CD4-positive, alpha-beta T cell (primary cell): ENCODE results near the gene POP4. TPM values are rescaled to one million over a fixed set of nuclear protein-coding genes. Genes with fewer than 3 reads are reported as not detected.

Experiments used
- ATAC-seq: fragments of 200-7000 bp; cut with Tn5 transposase; one replicate; pipeline ENCODE4 v1.10.0; 2022; ENCODE audit warnings: mild to moderate bottlenecking; ENCODE audit not compliant: poor library complexity
- CTCF ChIA-PET: fragments of 350-600 bp; sonication (Branson Sonifier 250); formaldehyde crosslinking; loops from one replicate; lab custom pipeline; 2021; ENCODE audit warnings: antibody characterized with exemption, inconsistent platforms; lab: Charles Lee
- POLR2A ChIA-PET: fragments of 350-600 bp; sonication (Branson Sonifier 250); formaldehyde crosslinking; loops from one replicate; lab custom pipeline; 2021; ENCODE audit warnings: antibody characterized with exemption, inconsistent platforms; lab: Charles Lee
- DNase-seq, 14 experiments: peaks; one replicate each; pipeline ENCODE4 v3.0.0-alpha.2; 2013 to 2020; ENCODE audit warnings: mixed read lengths in 2 of 14
- H3K27ac ChIP-seq, 2 donors: one replicate each; pipeline versions ENCODE4 v1.5.1 to v1.7.0; 2013; ENCODE audit warnings: low read length in 2 of 2, low read depth in 1 of 2, mild to moderate bottlenecking in 1 of 2
- H3K27me3 ChIP-seq, 2 experiments: 1 replicate in 1 of 2; 2 replicates in 1 of 2; pipeline versions ENCODE4 v1.6.1 to v1.7.0; 2013; ENCODE audit warnings: low read length in 2 of 2, control low read depth in 1 of 2, mild to moderate bottlenecking in 1 of 2, moderate library complexity in 1 of 2; ENCODE audit not compliant: insufficient read depth in 2 of 2, control insufficient read depth in 1 of 2
- H3K36me3 ChIP-seq: one replicate; pipeline ENCODE4 v1.6.1; 2013; ENCODE audit warnings: low read length, control low read depth; ENCODE audit not compliant: insufficient read depth
- H3K4me1 ChIP-seq: one replicate; pipeline ENCODE4 v1.6.1; 2013; ENCODE audit warnings: low read length, control low read depth; ENCODE audit not compliant: insufficient read depth
- H3K4me3 ChIP-seq: one replicate; pipeline ENCODE4 v1.5.1; 2013; ENCODE audit warnings: mild to moderate bottlenecking, low read length, moderate library complexity
- H3K9me3 ChIP-seq, 2 experiments: 1 replicate in 1 of 2; 2 replicates in 1 of 2; pipeline versions ENCODE4 v1.6.1 to v1.7.0; 2013; ENCODE audit warnings: low read length in 2 of 2, mild to moderate bottlenecking in 2 of 2, control low read depth in 1 of 2, moderate library complexity in 1 of 2; ENCODE audit not compliant: control insufficient read depth in 1 of 2, insufficient read depth in 1 of 2
- H3K27ac Mint-ChIP-seq: one replicate; pipeline ENCODE4 v1.8.0; 2020; ENCODE audit warnings: mixed read lengths
- H3K27me3 Mint-ChIP-seq: one replicate; pipeline ENCODE4 v1.8.0; 2021; ENCODE audit warnings: mixed read lengths
- H3K36me3 Mint-ChIP-seq: one replicate; pipeline ENCODE4 v1.8.0; 2021; ENCODE audit warnings: low read depth, mixed read lengths
- H3K4me1 Mint-ChIP-seq: one replicate; pipeline ENCODE4 v1.8.0; 2021; ENCODE audit warnings: low read depth, mixed read lengths
- H3K4me3 Mint-ChIP-seq: one replicate; pipeline ENCODE4 v1.8.0; 2020; ENCODE audit warnings: mild to moderate bottlenecking, mixed read lengths
- H3K9me3 Mint-ChIP-seq: one replicate; pipeline ENCODE4 v1.8.0; 2020; ENCODE audit warnings: mixed read lengths
- intact Hi-C, 2 experiments: fragments of 100-400 bp; cut with DNase I in 1 of 2; cut with micrococcal nuclease in 1 of 2; formaldehyde crosslinking; loops; one replicate each; pipeline versions ENCODE4 v1.15.1 to v1.9.0; 2023 to 2025; cut with DNase I, micrococcal nuclease
- total RNA-seq, 174 experiments: library from RNA in 2 of 174; stranded (reverse) in 2 of 174; gene quantifications; one replicate each; pipeline ENCODE4 v1.2.3 and lab custom pipeline; 2021 to 2026
- TF ChIP-seq, protein P1 (sequence below): fragments of 200-600 bp; IDR thresholded peaks from one replicate; pipeline ENCODE4 v1.8.0; 2022; ENCODE audit warnings: antibody characterized with exemption, mild to moderate bottlenecking

Gene POP4
- total RNA-seq, 2 experiments from 2014 or later: 40.5 to 42.0 TPM

GRCh38 chr19:29560313-29561075 is 45.6 kb upstream of the POP4 start:
- intact Hi-C loops: no loop called here
- CTCF ChIA-PET: no interaction called here
- DNase-seq (no peak), ATAC-seq (no peak)
- peaks cover 26% of the 10 kb centered on the region for H3K27me3 Mint-ChIP-seq
- Histone ChIP-seq H3K27me3 (peaks cover 4 to 8% of the 10 kb centered on the region in 2 experiments), H3K36me3 (no peaks in the 10 kb centered on the region), H3K4me3 (no peak overlapping the region), H3K4me1 (no peaks in the 10 kb centered on the region), H3K27ac (no peak overlapping the region), H3K9me3 (peaks cover 9 to 17% of the 10 kb centered on the region in 2 experiments)
- no peak overlapping the region for H3K4me3 Mint-ChIP-seq
- peaks cover 3% of the 10 kb centered on the region for H3K9me3 Mint-ChIP-seq
- H3K27ac Mint-ChIP-seq: no peak overlapping the region
- no peaks in the 10 kb centered on the region for H3K36me3 Mint-ChIP-seq
- POLR2A ChIA-PET: no interaction called here
- no peaks in the 10 kb centered on the region for H3K4me1 Mint-ChIP-seq
- TF ChIP-seq, protein P1, sequence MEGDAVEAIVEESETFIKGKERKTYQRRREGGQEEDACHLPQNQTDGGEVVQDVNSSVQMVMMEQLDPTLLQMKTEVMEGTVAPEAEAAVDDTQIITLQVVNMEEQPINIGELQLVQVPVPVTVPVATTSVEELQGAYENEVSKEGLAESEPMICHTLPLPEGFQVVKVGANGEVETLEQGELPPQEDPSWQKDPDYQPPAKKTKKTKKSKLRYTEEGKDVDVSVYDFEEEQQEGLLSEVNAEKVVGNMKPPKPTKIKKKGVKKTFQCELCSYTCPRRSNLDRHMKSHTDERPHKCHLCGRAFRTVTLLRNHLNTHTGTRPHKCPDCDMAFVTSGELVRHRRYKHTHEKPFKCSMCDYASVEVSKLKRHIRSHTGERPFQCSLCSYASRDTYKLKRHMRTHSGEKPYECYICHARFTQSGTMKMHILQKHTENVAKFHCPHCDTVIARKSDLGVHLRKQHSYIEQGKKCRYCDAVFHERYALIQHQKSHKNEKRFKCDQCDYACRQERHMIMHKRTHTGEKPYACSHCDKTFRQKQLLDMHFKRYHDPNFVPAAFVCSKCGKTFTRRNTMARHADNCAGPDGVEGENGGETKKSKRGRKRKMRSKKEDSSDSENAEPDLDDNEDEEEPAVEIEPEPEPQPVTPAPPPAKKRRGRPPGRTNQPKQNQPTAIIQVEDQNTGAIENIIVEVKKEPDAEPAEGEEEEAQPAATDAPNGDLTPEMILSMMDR: no peak

- no peaks in the 10 kb centered on the region for H3K36me3 ChIP-seq
- H3K4me3 ChIP-seq: no peak overlapping the region
- H3K27me3 Mint-ChIP-seq: peaks cover 24% of the 10 kb centered on the region
Observed at GRCh38 chr19:29561601-29562000, 44.5 kb upstream of the POP4 start.

GRCh38 chr19:29562299-29563297 is 43.5 kb upstream of the POP4 start:
- ChIA-PET POLR2A (no interaction called here), CTCF (no interaction called here)
- Mint-ChIP-seq H3K4me1 (no peaks in the 10 kb centered on the region), H3K27me3 (peaks cover 25% of the 10 kb centered on the region), H3K9me3 (no peaks in the 10 kb centered on the region), H3K36me3 (no peaks in the 10 kb centered on the region), H3K4me3 (no peak overlapping the region), H3K27ac (no peak overlapping the region)
- Histone ChIP-seq H3K27me3 (peaks cover 5 to 12% of the 10 kb centered on the region in 2 experiments), H3K4me1 (no peaks in the 10 kb centered on the region), H3K4me3 (no peak overlapping the region), H3K27ac (no peak overlapping the region), H3K9me3 (peaks cover 9 to 21% of the 10 kb centered on the region in 2 experiments), H3K36me3 (no peaks in the 10 kb centered on the region)
- ATAC-seq: no peak
- intact Hi-C loops: no loop called here
- TF ChIP-seq, protein P1: no peak
- no peak for DNase-seq

More at GRCh38 chr19:29561601-29562000, 44.5 kb upstream of the POP4 start:
- peaks cover 9 to 18% of the 10 kb centered on the region in 2 experiments for H3K9me3 ChIP-seq
- intact Hi-C loops: no loop called here
- no peaks in the 10 kb centered on the region for H3K4me1 ChIP-seq
- H3K27ac ChIP-seq: no peak overlapping the region
- no peak overlapping the region for H3K27ac Mint-ChIP-seq
- ATAC-seq (no peak), DNase-seq (no peak)
- H3K9me3 Mint-ChIP-seq: no peaks in the 10 kb centered on the region
- H3K27me3 ChIP-seq: peaks cover 5 to 12% of the 10 kb centered on the region in 2 experiments
- CTCF ChIA-PET: no interaction called here
- POLR2A ChIA-PET: no interaction called here
- H3K4me3 Mint-ChIP-seq: no peak overlapping the region
- TF ChIP-seq, protein P1: no peak
- no peaks in the 10 kb centered on the region for H3K36me3 Mint-ChIP-seq
- no peaks in the 10 kb centered on the region for H3K4me1 Mint-ChIP-seq
